Cerebellar cortex (tissue), 1 donor: ENCODE measurements around the gene AFF1.
A peak's percentile ranks its signal among the peaks of the same experiment; 100 is the strongest.

ENCODE experiments used
- DNase-seq: peaks from one replicate; pipeline ENCODE4 v3.0.0-alpha.2; 2015; ENCODE audit warnings: low spot score

The AFF1 gene

DNA sequence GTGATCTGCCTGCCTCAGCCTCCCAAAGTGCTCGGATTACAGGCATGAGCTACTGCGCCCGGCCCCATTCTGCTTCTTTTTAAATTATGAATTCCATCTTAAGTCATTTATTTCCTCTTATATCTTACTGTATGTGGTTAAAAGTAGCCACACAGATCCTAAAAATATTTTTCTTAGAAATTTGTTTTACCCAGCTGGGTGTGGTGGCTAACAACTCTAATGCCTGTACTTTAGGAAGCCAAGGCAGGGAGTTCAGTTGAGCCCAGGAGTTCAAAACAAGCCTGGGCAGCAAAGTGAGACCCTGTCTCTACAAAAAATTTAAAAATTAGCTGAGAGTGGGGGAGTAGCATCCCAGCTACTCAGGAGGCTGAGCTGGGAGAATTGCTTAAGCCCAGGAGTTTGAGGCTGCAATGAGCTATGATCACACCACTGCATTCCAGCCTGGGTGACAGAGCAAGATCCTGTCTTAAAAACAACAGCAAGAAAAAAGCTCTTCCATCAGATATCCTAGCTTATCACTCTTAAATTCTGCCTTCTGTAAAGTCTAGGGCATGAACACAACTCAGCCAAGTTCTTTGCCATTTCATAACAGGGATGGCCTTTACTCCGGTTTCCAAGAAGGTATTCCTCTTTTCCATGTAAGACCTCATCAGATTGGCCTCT, 15.1 kb upstream of the AFF1 start:
- no peak for DNase-seq

DNA sequence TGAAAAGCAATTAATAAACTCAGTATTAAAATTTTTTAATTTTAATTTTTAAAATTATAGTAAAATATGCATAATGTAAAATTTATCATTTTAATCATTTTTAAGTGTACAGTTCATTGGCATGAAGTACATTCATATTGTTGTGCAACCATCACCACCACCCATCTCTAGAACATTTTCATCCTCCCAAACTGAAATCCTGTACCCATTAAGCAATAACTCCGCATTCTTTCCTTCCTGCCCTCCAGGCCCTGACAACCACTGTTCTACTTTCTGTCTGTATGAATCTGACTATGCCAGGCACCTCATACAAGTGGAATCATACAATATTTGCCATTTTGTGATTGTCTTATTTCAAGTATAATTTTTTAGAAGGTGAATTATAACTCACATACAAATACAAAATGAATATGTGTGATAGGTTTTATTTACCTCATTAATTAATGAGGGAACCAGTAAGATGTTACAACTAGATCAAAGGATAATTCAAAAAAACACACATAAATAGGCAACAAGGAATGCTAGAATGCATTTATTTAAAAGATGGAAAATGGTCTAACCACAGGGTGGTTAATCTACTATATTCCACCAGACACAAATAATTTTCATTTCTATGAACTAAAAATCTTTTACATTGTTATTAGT, 13.1 kb upstream of the AFF1 start:
- DNase-seq: no peak

DNA sequence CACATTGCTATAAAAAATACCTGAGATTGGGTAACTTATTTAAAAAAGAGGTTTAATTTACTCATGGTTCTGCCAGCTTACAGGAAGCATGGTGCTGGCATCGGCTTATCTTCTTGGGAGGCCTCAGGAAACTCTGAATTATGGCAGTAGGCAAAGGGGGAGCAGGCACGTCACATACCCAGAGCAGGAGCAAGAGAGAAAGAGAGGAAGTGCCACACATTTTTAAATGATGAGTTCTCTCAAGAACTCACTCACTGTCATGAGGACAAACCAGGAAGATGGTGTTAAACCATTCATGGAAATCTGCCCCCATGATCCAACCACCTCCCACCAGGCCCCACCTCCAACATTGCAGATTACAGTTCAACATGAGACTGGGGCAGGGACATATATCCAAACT, 10.0 kb upstream of the AFF1 start:
- DNase-seq: no peak

DNA sequence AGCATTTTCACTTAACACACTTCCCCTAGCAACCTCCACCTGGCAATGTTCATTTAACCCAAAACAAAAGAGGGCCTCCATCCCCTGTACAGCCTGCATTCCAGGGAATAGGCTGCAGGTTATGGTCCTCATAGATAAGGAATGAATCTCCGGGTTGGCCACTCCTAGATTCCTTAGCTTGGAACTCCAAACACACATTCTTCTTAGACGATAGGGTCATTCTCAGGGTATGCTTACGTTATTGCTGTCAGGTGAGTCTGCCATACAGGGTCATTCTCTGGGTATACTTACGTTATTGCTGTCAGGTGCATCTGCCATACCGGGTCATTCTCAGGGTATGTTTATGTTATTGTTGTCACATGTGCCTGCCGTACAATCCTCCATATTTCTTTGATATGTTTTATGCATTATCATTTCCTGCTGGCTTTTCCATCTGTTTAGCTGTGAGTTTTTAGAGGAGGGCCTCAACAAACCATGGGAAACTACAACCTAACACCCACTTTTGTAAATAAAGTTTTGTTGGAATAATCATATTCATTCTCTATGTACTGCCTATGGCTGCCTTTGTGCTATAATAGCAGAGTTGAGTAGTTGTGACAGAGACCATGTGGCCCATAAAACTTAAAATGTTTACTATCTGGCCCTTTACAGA, 8.2 kb upstream of the AFF1 start:
- DNase-seq: no peak

DNA sequence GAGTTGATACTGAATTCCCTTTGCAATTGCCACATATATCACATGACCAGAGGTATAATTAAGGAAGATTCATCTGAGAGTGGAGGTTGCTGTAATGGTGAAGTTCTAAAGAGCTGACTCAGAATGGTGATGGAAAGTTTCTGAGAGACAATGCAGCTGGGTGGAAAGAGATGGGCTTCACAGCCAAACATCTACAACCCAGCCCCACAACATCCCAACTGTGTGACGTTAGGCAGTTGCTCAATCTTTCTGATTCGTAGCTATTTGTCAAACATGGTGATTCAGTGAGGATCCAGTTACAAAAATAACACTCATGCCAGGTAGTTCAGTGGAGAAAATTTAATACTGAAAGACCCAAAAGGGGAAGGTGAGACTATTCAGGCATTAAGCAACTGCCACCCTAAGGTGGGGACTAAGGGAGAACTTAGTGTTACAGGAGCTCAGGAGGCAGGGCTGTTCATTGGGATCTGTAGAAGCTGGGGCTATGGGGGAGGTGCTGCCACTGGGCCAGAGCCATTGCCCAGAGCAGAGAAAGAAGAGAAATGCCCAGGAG, 6.9 kb upstream of the AFF1 start:
- DNase-seq: no peak

DNA sequence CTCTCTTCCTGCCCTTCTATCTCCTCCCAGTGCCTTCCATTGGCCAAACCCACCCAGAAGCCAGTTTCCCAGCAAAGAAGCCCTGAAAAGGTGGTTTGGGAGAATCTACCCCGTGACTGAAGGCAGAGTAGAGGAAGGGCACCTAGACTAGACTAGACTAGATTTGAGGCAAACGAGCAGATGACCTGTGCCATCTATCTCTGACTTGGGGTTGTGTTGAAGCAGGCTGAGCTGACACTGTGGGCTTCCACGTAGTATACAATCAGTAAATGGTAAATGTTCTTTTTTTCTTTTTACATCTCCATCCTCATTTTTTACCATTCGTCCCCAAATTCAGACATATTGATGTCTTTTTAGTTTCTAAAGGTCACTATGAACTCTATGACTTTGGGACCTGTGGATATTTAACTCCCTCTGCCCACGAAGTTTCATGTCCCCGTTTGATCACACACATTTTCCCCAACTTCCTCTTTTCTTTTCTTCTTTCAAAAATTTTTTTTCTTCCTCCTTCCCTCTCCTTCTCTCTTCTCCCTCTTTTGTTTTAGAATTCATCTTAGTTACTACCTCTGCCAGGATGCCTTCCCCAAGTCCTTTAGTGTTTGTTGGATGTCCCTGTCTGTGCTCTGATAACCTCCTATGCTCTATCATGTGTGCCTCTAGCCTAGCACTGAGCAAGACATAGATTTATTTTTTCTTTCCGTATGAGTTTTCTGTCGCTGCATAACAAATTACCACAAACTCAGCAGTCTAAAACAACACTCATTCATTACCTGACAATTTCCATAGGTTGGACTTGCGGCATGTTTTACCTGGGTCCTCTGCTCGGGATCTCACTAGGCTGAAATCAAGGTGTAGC, 6.2 kb upstream of the AFF1 start:
- no peak for DNase-seq

GRCh38 chr4:86934147-86934770, 552 bp upstream of the AFF1 start:
- no peak for DNase-seq

DNA sequence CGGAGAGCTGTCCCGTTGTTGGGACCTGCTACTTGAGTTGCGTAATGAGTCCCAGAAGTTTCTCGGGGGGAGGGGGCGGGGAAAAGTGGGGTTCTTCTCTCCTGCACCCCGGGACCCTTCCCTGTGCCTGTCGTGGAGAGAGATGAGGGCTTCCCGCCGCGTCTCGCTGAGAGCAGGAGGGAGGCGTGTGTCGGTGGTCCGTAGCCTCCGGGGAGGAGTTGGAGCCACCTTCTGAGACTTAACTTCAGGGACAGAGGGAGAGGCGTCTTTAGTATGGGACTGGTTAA, 698 bp downstream of the AFF1 start:
- DNase-seq: no peak

DNA sequence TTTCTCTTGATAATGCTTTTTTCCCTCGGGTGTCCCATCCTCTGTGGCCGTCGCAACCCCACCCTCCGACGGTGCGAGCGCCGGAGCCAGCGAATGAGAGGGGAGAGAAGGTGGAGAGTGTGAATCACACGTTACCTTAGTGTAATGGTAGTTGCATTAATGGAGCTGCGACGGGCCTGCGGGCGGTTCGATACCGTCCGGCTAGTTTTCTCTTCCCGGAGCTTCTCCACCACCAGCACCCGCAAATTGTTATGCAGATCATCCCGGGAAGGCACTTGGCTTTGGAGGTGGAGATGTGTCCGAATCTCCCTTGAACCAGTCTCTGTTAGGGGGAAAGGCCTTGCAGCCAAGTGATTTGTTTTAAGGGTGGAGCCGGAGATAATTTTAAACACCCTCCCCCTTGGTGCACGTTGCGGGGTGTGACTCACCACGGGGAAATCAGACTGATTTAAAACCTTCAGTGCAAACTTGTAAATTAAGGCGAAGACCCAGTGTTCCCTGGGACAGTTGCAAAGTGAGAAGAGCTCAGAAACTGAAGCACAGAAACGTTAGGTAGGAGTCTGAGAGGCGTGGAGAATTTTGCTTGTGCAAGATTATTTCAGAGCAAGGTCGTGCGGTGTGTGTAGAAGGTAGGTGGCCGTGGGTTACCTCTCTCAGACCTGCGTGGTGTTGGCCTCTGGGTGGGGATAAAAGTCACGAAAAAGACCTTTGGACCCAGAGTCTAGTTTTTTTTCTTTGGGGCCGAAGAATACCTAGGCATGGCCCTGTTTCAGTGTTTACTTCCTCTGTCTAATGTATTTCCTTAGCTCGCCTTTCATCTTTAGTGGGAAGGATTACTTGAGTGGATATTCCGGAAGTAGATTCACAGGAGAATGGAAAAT, 1.3 kb downstream of the AFF1 start:
- DNase-seq: peak; percentile 6

DNA sequence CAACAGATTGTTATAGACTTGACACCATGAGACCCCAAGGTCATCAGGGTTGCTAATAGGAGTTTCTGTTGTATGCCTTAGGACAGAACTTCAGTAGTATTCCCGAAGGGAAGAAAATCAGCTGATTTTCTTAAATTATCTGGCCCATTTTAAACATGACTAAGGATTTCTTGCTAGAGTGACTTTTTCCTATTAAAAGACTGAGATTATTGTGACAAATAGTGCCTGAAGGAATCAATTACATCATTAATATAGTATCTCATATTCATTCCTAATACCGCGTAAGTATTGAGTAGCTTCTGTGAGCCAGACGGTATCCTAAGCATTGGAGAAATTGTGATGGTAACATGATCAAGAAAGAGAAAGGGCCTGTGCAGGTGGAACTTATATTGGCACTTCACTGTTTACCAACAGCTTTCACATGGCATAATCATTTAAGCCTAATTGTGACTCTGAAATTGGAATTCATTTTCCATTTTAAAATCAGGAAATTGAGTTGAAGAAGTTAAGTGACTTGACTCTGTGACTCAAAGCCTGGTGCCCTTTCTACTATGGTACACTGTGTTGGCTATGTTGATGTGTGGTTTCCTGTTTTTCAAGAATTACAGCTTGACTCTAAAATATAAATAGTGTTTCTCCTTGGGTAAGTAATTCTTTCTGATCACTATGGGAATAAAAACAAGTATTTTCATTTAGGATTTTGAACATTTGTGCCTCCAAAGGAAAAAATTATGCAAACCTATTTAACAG, 4.1 kb downstream of the AFF1 start:
- no peak for DNase-seq

DNA sequence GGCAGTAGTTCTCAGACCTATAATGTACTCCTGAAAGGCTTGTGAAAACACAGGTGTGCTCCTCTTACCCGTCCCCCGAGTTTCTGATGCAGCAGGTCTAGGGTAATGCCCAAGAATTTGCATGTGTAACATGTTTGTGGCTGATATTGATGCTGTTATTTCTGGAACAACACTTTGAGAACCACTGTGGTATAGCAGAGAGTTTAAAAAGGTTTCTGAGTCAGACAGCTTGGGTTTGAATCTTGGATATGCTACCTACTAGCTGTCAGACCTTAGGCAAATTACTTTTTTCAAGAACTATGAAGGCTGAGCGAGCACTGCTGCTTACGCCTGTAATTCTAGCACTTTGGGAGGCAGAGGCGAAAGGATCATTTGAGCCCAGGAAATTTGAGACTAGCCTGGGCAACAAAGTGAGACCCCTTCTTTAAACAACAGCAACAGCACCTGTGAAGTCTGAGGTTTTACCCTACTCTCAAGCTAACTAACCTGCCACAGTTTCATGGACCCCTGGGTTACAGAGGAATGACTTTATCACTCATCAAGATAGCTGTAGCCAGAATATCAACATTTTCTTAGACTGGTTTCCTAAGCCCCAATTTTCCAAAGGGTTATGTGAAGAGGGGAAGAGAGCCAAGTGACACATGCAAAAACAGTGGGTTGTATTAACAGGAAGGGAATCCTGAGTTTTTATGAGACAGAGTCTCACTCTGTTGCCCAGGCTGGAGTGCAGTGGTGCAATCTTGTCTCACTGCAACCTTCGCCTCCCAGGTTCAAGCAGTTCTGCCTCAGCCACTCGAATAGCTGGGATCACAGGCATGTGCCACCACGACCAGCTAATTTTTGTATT, 5.1 kb downstream of the AFF1 start:
- DNase-seq: no peak

DNA sequence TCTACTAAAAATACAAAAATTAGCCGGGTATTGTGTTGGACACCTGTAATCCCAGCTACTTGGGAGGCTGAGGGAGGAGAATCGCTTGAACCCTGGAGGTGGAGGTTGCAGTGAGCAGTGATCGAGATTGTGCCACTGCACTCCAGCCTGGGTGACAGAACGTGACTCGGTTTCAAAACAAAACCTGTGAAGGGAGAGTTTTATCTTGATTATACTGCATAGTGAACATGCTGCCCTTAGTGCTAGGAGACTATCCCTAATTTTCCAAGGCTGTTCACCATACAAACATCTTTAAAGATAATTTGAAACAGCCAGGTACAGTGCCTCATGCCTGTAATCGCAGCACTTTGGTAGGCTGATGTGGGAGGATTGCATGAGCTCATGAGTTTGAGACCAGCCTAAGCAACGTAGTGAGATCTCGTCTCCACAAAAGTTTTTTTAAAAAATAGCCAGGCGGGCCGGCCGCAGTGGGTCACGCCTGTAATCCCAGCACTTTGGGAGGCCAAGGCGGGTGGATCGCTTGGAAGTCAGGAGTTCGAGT, 6.2 kb downstream of the AFF1 start:
- DNase-seq: no peak

DNA sequence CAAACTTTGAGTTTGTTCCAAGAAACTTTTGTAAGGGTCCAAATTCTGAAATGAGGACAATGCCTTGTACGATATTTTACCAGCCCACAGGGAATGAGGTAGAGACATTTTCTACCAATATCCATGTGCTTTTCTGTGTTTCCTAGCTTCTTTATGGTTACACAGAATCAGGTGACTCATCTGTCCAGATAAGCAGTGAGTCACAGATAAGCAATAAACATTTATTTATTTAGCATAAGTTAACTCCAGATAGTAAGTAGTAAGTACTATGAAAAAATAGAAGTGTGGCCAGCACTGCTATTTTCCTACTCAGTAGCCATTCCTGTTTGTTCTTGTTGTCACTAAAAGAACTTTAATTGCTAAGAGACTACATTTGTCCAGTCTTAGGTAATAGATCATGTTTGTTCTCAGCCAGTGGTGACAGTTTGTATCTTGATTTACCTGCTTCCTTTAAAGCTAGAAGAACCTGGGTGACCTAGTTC, 7.4 kb downstream of the AFF1 start:
- no peak for DNase-seq

GRCh38 chr4:86944964-86945781, 10.4 kb downstream of the AFF1 start:
- no peak for DNase-seq

- DNase-seq: no peak
These were observed 12.2 kb downstream of the AFF1 start for GRCh38 chr4:86946868-86947500.

DNA sequence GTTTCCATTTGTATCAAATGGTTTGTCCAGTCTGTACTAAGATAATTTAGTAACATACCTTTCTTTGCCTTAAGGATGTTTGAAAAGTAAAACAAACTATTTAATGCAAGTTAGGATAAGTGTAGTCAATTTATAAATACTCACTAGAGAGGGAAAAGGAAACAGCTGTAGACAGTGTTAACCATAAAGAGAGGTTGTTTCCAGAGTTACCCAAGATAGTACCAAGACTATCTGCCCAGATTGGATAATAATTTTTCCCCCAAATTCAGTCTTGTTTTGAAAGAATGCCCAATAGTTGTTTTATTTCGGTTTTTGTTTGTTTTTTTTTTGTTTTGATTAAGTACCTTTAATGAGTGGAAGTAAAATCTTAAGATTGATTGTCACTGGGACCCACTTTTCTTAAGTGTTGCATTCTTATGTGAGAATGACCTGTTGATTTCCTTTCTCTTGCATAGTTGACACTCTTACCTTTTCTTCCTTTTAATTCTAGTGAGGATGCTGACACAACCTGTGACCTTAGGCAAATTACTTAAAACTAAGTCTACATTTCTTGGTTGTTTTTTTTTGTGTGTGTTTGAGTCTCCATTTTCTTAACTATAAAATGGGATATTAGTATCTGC, 12.8 kb downstream of the AFF1 start:
- no peak for DNase-seq

- no peak for DNase-seq
These were observed 13.5 kb downstream of the AFF1 start for GRCh38 chr4:86948276-86948675.
